SH-SY5Y (cell line): ENCODE data around the gene EEF1AKMT4.
A peak's percentile ranks its signal among the peaks of the same experiment; 100 is the strongest.

Experiments used
- GATA2 ChIP-seq: IDR thresholded peaks from 2 replicates; pipeline ENCODE4 v1.6.1; 2011; ENCODE audit warnings: mild to moderate bottlenecking, low read depth, low read length
- GATA3 ChIP-seq: IDR thresholded peaks from 2 replicates; pipeline ENCODE4 v1.6.1; 2011; ENCODE audit warnings: low read depth, mild to moderate bottlenecking, low read length, moderate library complexity

Gene EEF1AKMT4

DNA sequence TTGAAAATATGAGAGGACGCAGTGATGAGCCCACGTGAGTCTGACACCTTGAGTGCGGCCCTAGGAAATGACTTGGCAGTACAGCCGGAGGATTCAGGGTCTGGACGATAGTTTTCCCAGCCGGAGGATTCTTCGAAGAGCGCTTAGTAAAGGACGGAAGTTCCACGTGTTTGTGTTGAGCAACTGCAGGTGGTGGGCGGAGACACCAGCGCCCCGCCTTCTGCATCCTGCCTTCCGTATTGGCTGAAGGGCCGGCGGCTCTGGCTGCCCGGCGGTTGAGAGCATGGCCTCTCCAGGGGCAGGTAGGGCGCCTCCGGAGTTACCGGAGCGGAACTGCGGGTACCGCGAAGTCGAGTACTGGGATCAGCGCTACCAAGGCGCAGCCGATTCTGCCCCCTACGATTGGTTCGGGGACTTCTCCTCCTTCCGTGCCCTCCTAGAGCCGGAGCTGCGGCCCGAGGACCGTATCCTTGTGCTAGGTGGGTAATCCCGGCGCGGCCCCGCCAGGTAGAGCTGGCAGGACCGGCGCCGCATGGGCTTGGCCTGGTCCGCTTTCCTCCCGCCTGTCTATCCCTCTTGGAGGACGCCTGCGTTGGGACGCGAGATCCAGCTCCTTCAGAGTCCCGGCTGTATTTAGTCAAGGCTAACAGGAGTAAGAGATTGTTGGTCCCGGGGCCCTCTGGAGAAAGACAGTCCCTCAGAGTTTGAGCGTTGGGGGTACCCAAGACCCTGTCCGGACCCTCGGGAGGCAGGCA is at the start of gene EEF1AKMT4:
EEF1AKMT4 (plus strand) TSS at position 261 of the 755 bp plus-strand sequence; CDS start at position 284, 23 bp downstream.
- no peak for TF ChIP-seq GATA3
- no peak for TF ChIP-seq GATA2

DNA sequence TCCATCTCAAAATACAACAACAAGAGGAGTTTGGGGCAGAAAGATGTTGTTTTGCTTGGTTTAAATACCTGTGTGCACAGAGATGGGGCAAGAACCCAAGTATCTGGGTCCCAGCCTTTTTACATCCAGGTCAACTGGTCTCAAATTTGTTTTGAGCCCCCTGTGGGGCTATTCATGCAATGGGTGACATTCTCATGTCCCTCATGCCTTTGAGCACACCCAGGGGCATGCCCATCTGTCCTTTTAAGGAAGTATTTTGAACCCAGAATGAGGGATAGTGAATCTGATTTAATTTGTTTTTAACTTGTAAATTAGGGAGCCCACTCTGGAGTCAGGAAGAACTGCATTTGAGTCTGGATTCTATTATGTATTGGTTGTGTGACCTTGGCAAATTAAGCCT is 48.6 kb upstream of the EEF1AKMT4 start:
- no peak for TF ChIP-seq GATA3
- TF ChIP-seq GATA2, result no peak

- TF ChIP-seq GATA3 (no peak), GATA2 (no peak)
These were observed 45.9 kb upstream of the EEF1AKMT4 start for GRCh38 chr3:184203526-184203925.

DNA sequence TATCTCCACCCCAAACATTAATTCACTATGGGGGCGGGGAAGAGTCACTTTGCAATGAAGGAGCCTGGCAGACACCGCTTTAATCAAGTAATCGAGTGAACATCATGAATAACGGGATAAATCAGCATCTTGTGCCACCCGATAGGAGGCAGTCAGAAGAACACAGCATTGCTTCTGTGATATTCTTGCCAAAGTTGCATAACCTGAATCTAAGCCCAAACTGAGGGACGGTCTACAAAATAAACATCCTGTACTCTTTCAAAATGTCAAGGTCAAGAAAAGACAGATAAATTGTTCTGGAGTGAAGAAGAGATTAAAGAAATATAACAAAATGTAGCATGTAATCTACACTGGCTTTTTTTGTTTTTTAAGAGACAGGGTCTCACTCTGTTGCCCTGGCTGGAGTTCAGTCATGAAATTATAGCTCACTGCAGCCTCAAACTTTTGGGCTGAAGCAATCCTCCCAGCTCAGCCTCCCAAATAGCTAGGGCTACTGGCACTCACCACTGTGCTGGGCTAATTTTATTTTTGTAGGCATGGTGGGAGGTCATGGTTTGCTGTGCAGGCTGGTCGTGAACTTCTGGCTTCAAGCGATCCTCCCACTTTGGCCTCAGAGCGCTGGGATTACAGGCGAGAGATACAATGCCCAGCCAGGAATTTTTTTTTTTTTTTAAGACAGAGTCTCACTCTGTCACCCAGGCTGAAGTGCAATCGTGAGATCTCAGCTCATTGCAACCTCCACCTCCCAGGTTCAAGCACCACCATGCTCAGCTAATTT is 40.1 kb upstream of the EEF1AKMT4 start:
- no peak for TF ChIP-seq GATA3
- no peak for TF ChIP-seq GATA2

DNA sequence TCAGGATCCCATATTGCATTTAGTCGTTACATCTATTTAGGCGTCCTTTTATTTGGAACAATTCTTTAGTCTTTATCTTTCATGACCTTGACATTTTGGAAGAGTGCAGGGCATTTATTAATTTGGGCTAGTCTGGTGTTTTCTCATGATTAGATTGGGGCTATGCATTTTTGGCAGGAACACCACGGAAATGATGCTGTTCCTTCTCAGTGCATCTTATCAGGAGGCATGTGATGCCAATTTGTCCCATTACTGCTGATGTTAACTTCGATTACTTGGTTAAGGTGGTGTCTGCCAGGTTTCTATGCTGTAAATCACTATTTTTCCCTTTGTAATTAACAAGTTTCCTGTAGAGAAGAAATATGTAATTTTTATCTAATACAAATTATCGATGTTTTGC is 38.2 kb upstream of the EEF1AKMT4 start:
- TF ChIP-seq GATA3, result peak; percentile 100
- TF ChIP-seq GATA2, result peak; percentile 99

- TF ChIP-seq GATA3 (0 out of 2 replicates have a peak, but pooled peaks have one; percentile 7), GATA2 (no peak)
These were observed 37.8 kb upstream of the EEF1AKMT4 start for GRCh38 chr3:184211718-184212117.

- TF ChIP-seq GATA2, result no peak
- TF ChIP-seq GATA3, result no peak
These were observed 30.7 kb upstream of the EEF1AKMT4 start for GRCh38 chr3:184218814-184219213.

- TF ChIP-seq GATA3 (no peak), GATA2 (no peak)
These were observed 27.0 kb upstream of the EEF1AKMT4 start for GRCh38 chr3:184222521-184222920.

- TF ChIP-seq GATA2, result no peak
- no peak for TF ChIP-seq GATA3
These were observed 25.5 kb upstream of the EEF1AKMT4 start for GRCh38 chr3:184223946-184224345.

DNA sequence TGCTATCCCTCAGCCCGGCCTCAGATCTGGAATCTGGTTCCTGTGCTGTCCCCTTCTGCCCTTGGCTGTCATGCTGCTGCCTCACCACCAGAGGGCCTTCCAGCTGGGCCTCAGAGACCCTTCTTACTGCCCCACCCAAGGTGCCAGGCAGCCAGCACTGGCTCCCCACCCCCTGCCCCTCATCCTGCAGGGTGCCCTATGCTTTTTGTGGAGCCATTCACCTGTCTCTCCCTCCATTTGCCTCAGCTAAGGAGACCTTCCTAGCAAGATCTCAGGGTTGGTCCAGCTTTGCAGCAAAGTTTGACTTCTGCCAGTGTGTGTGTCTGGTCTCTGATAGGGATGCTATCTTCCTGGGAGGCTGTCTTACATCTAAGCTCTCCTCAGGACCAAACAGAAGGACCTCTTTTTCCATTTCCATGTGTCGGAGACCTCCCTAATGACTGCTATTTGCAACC is 22.0 kb upstream of the EEF1AKMT4 start:
- no peak for TF ChIP-seq GATA3
- TF ChIP-seq GATA2, result no peak

DNA sequence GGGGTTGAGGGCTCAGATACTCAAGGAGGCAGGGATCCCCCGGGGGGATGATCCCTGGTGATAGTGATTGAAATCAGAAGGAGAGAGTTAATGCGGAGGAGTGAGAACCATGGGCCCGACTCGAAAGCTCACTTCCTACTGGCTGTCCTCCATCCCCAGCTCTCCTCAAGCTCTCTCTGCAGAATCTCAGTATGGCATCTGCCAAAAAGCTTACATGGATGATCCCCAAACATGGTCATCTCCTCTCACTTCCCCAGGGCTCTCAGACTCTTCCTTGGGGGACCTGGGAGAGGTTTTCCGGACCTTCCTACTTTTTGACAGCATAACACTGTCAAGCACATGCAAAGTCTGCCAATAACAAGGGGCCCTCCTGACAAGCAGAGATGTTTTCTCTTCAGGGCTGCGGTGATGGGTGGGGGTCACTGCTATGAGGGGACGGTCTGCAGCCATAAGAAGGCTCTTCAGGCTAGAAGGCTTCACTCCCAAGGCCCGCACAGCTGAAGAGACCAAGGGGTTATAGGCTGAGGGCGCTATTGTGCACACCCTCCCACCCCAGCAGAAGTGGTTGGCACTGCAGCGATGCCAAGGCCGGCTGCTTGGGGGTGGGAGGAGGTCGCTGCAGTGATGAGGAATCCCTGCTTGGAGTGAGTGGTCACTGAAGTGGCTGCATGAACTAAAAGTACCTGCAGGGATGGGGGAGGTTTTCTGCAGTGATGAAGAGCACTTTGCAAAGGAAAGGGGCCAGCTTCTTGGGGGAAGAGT is 20.9 kb upstream of the EEF1AKMT4 start:
- no peak for TF ChIP-seq GATA2
- TF ChIP-seq GATA3, result no peak

GRCh38 chr3:184229394-184230080 is 19.9 kb upstream of the EEF1AKMT4 start, which contains the start of gene VWA5B2:
TSS of gene VWA5B2 (plus strand) at chr3:184229585. CDS start at chr3:184230529, 944 bp downstream.
- TF ChIP-seq GATA2 (no peak), GATA3 (no peak)

DNA sequence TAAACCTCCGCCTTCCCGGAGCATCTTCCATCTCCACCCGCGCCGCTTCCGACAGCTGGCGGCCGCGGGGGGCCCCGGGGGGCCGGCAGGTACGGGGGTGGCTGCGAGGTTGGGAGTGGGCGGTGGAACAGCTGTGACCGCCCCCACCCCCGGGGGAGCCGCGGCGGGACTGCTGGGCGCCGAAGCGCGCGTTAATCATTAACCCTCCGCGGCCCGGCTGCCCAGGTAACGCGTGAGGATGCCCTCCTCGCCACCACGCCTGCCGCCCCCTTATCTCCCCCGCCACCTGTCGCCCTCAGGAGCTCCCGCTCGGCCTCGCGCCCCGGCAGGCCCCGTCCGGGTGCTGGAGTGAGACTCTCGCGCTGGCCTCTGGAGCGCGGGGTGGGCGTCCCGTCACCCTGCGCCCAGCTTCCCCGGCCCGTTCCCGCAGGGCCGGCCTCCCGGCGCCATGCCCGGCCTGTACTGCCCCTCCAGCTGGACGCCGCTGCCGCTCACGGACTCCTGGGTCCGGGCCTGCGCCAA is 19.3 kb upstream of the EEF1AKMT4 start:
- TF ChIP-seq GATA3 (no peak), GATA2 (no peak)
